NCI-H2227 treated with DMSO at 0.1 percent for 48 hours (cell line): Measurements from ENCODE around the gene TBC1D22A.

Experiments used
- DNase-seq: peaks from one replicate; lab custom pipeline; 2025; lab: John Stamatoyannopoulos, UW

The TBC1D22A gene

GRCh38 chr22:46887978-46888377 lies 125.5 kb downstream of the TBC1D22A start:
- no peak for DNase-seq

DNA sequence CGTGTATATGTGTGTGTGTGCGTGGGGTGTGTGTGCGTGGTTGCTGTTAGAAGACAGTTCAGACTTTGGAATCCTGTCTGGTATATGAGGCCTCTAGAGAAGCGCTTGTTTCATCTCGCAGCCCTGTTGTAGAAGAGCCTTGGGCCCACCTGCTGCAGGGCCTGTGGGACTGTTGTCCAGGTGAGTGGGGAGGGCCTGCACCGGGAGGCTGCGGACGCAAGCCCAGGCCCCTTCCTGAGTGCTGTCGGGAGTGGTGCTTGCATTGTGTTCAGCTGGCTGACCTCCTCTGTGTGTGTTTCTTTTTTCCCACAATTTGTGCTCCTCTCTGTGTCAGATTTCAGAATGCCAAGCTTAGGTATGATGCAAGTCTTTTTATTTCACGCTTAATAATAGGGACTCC lies 128.4 kb downstream of the TBC1D22A start:
- no peak for DNase-seq

- no peak for DNase-seq
These were observed 129.0 kb downstream of the TBC1D22A start for GRCh38 chr22:46891382-46891951.

- DNase-seq = no peak
These were observed 130.4 kb downstream of the TBC1D22A start for GRCh38 chr22:46892866-46893265.

DNA sequence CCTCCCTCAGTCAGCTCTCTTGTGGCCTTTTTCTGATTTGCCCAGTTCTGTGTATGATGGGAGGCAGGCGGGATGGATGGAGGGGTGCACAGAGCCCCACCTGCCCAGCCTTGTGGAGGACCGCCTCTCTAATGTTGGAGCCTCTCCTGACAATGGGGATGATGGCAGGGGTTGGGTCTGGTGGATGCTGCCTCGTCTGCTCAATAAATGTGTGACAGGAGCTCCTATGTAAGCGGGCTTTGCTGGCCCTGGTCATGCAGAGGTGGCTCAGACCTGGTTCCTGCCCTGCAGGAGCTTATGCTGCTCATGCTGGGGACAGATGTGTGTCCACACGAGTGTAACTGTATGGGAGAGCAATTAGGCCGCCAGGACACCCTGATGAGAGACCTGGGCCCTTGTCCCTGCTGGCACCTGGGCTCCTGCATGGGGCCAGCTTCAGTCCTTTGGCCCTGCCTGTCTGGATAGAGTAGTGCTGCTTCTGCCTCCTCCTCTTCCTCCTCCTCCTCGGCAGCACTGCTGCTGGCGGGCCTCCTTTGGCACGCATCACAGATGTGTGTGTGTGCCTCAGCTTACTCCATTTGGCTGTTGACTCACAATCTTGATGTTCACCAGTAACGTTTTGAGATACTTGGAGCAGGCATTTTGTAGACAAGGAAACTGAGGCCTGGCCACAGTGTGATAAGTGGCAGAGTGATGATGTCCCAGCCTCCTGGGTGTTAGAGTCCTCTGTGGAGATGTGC lies 131.0 kb downstream of the TBC1D22A start:
- DNase-seq = no peak

- no peak for DNase-seq
These were observed 131.7 kb downstream of the TBC1D22A start for GRCh38 chr22:46894081-46894671.

GRCh38 chr22:46894851-46895640 lies 132.6 kb downstream of the TBC1D22A start:
- no peak for DNase-seq

GRCh38 chr22:46895753-46896152 lies 133.3 kb downstream of the TBC1D22A start:
- DNase-seq = no peak

DNA sequence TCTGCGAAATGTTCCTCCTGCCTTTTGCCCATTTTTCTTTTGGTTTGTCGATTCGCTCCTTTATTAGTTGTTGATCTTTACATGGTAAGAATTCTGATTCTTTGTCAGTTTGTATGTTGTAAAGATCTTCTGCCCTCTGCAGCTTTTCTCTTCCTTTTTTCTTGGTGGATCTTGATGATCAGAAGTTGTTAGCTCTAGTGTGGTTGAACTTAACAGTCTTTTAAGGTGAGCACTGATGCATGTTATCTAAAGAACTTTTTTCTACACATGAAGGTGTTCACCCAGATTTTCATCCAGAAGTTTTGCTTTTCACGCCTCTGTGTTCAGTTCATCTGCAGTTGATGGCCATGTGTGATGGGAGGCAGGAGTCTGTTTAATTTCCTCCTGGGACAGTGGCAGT lies 133.7 kb downstream of the TBC1D22A start:
- DNase-seq = no peak

DNA sequence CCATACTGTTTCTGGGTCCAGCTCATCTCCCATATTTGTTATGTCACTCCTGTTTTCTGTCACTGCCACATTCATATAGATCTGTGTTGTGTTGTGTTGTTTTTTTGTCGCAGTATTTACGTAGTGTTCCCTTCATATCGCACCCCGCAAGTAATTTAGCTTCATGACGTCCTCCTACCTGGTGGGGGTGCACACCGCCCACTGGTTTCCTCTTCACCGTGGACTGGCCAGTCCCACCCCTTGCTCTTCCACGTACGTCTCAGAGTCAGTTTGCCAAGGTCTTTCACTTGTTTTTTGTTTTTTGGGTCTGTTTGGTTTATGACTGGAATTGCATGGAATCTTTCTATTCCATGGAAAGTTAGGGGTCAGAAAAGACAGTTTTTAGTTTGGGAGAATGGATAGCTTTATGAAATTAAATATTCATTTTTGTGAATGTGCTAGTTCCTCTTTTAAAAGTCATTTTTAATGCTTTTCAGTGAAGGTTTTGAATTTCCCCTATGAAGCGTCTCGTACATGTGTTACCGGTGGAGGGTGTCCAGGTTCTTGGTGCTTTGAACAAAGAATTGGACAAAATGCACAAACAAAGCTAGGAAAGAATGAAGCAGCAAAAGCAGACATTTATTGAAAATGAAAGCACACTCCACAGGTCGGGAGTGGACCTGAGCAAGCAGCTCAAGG lies 134.3 kb downstream of the TBC1D22A start:
- no peak for DNase-seq

- DNase-seq = no peak
These were observed 134.8 kb downstream of the TBC1D22A start for GRCh38 chr22:46897246-46897623.

DNA sequence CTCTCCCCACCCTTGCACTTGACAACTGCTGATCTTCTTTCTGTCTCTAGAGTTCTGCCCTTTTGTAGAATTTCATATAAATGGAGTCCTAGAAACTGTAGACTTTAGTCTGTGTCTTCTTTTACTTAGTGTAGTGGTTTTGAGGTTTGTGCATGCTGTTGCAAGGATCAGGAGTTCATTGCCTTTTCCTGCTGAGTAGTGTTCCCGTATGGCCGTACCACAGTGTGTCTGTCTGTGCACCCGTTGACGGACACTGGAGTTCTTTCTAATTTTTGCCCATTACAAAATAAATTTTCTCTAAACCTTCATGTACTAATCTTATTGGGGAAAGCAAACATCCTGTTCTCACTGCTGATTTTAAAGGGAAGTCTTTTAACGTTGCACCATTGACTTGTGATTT lies 138.1 kb downstream of the TBC1D22A start:
- no peak for DNase-seq

DNA sequence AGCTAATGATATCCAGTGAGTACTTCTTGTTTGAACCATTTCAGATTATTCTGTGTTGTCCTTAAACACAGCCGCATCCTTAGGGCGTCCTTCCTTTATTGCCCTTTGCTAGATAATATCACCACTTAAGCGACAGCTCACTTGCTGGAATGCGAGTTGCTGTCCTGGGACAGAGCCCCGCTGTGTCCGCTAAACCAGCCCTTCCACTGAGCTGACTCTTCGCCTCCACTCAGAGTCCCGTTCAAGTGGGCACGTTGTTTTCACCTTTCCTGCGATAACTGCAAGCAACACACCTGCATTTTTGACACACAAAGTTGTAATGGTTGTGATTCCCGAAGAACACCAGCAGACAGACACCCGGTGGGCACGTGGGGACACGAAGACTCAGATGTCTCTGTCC lies 140.0 kb downstream of the TBC1D22A start:
- no peak for DNase-seq

DNA sequence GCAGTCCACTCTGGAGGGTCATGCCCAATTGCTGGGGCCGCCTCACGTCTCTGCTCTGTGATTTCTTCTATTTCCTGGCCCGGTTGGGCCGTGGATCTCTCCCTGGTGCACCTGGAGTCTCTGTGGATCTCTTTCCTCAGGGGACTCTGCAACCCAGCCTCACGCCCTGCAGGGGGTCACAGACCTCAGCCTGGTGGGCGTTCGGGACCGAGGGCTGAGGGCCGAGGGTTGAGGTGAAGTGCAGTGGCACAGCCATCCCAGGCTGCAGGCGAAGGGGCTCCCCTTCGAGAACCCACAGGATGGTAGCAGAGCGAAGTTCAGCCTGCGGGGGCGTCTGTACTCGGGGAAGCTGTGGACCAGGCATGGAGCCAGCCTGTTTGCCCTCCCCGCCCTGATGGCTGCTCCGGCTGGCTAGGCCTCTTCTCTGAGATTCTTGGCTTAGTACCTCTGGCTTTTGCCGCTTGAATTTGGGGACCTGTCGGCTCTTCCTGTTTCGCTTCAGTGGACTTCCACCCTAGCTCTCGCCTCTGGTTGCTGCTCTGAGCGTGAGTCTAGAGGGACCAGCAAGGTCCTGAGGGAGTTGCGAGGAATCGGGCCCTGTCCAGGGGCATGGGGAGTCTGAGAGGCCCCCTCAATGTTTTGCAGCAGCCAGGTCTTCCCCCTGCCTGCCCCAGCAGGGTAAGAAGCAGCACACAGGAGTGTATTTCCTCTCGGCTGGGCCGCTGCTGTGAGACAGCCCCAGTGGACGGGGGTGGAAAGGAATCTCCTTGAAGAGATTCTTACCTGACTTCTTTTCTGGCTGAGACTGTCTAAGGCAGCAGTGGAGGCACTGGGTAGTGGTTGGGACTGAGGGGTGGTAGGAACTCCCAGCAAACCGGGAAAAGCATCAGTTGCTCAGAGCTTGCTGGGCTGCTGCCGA lies 140.8 kb downstream of the TBC1D22A start:
- DNase-seq = no peak

GRCh38 chr22:46905415-46905814 lies 143.0 kb downstream of the TBC1D22A start:
- DNase-seq = no peak

DNA sequence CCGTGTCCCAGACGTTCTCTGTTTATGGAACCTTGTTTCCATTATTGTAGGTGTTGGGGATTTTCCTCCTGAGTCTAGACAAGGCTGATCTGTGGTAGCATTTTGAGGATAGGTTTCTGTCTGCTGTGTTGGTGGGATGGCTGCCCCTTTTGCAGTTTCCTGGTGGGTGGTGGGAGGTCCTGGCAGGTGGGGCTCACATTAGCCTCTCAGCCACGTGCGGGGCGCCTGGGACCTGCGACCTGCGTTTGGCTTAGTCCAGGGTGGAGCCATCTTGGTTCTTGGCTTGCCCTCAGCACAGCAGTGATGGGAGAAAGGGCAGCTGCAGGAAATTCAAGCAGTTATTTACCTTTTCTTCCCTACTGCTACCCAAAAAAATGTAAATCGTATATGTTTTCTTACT lies 143.4 kb downstream of the TBC1D22A start:
- DNase-seq = no peak

DNA sequence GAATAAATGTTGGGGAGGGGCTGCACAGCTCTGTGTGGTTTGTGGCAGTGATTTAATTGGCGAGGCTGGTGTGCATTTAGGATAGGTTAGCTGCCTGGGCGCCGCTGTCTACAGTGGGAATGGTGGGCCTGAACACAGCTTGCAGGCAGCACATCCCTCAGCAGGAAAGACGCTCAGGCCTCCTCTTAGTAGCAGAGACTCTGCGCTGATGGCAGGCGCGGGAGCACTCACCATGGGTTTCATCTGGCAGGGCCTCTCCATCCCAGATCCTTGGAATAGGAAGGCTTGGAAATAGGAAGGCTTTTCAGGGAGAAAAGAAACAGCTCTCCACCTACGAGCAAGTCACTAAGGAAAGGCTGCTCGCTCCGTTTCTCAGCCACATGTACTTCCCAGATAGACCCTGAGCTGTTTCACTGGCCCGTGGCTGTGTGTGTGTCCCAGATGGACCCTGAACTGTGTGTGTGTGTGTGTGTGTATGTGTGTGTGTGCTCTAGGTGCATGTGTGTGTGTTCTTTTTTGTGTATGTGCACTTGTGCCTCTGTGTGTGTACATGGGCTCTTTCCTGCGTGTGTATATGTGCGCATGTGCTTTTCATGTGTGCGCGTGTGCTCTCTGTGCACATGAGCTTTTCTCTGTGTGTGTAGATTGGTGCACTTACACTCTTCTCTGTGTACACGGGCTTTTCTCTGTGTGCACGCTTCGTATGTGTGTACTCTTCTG lies 144.0 kb downstream of the TBC1D22A start:
- no peak for DNase-seq

DNA sequence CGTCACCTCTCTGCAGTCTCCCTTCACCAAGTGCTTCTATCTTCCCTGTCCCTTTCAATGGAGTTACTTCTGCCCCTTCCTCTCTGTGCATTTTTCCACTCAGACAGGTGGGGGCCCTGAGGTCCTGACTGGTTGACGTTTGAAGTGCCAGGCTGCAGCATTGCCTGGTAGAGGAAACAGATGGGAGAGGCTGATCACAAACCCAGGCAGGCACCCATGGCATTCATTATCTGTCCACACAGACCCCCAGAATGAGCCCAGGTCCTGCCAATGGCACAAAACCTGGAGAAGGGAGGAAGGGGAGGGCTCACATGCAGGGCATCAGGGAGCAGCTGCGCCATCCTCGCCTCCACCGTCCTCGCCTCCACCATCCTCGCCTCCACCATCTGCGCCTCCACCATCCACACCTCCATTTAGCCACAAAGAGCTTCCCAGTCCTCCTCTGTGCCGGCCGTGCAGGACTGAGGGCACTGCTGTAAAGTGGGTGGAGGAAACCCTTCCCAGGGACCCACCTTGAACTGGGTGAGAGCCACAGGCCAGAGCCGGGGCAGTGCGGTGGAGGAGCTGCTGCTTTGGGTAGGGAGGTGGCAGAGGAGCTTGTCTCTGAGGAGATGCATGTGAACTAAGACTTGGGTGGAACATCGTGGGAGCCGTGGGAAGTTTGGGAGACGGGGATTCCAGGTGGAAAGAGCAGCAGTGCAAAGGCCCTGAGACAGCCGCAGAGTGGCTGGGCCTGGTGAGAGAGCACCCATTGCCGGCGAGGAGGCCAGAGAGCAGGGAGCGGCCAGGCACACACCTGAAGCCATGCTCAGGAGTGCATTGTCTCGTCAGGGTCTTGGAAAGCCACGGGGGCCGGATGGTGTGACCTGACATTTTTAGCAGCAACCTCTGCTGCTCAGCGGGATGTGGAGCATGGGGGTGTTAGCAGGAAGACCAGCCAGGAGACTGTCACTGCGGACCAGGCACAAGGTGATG lies 145.1 kb downstream of the TBC1D22A start:
- DNase-seq = no peak

GRCh38 chr22:46908641-46909107 lies 146.2 kb downstream of the TBC1D22A start:
- DNase-seq = no peak
